ENCODE results near the gene ATXN10.

- TF ChIP-seq, protein P1, sequence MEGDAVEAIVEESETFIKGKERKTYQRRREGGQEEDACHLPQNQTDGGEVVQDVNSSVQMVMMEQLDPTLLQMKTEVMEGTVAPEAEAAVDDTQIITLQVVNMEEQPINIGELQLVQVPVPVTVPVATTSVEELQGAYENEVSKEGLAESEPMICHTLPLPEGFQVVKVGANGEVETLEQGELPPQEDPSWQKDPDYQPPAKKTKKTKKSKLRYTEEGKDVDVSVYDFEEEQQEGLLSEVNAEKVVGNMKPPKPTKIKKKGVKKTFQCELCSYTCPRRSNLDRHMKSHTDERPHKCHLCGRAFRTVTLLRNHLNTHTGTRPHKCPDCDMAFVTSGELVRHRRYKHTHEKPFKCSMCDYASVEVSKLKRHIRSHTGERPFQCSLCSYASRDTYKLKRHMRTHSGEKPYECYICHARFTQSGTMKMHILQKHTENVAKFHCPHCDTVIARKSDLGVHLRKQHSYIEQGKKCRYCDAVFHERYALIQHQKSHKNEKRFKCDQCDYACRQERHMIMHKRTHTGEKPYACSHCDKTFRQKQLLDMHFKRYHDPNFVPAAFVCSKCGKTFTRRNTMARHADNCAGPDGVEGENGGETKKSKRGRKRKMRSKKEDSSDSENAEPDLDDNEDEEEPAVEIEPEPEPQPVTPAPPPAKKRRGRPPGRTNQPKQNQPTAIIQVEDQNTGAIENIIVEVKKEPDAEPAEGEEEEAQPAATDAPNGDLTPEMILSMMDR (IDR thresholded peaks at IDR 0.05; ENCODE audit: low read length), result no peak
- TF ChIP-seq EZH2 (IDR thresholded peaks at IDR 0.05; ENCODE audit: borderline replicate concordance, low read length), result no peak
Measured at GRCh38 chr22:45621836-45622600, 49.6 kb upstream of the ATXN10 start.

Measured in OCI-LY1 (cell line).